DND-41 (cell line): ENCODE results near the gene ETFB.

Experiments used
- EZH2 ChIP-seq: IDR thresholded peaks from 3 replicates; pipeline ENCODE4 v1.6.1; 2012; ENCODE audit warnings: borderline replicate concordance, low read depth, mild to moderate bottlenecking, moderate library complexity, low read length, inconsistent platforms; ENCODE audit not compliant: severe bottlenecking
- TF ChIP-seq, protein P1 (sequence below): IDR thresholded peaks from 2 replicates; pipeline ENCODE4 v1.5.1; 2012; ENCODE audit warnings: borderline replicate concordance, low read length, moderate library complexity, mild to moderate bottlenecking; ENCODE audit not compliant: poor library complexity, severe bottlenecking; ENCODE audit errors: extremely low read depth

DNA sequence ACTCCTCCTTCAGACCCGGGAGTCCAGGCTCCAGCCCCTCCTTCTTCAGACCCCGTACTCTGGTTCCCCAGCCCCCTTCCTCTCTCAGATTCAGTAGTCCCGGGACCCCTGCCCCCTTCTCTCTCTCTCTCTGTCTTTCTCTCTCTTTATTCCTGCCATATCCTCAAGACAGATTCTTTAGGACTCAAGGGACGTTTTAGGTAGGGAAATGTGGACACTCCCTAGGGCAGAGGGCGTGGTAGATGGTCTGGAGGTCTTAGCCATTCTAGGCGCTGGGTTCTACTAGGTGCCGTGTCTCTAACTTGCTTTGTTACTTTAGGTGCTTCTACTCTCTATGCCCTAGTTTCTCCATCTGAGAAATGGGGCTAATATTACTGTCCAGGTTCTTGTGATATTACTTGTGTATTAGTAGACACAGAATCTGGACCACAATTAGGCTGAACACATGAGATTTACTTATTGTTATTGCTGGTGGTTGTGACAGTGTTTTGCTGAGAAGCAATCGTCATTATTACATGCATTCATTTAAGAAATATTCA lies 25.0 kb upstream of the ETFB start:
- TF ChIP-seq, protein P1, sequence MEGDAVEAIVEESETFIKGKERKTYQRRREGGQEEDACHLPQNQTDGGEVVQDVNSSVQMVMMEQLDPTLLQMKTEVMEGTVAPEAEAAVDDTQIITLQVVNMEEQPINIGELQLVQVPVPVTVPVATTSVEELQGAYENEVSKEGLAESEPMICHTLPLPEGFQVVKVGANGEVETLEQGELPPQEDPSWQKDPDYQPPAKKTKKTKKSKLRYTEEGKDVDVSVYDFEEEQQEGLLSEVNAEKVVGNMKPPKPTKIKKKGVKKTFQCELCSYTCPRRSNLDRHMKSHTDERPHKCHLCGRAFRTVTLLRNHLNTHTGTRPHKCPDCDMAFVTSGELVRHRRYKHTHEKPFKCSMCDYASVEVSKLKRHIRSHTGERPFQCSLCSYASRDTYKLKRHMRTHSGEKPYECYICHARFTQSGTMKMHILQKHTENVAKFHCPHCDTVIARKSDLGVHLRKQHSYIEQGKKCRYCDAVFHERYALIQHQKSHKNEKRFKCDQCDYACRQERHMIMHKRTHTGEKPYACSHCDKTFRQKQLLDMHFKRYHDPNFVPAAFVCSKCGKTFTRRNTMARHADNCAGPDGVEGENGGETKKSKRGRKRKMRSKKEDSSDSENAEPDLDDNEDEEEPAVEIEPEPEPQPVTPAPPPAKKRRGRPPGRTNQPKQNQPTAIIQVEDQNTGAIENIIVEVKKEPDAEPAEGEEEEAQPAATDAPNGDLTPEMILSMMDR: no peak
- TF ChIP-seq EZH2: no peak
